ENCODE measurements around the gene FAP. TPM values are rescaled to one million over a fixed set of nuclear protein-coding genes. Genes with fewer than 3 reads are reported as not detected.

Gene FAP, protein sequence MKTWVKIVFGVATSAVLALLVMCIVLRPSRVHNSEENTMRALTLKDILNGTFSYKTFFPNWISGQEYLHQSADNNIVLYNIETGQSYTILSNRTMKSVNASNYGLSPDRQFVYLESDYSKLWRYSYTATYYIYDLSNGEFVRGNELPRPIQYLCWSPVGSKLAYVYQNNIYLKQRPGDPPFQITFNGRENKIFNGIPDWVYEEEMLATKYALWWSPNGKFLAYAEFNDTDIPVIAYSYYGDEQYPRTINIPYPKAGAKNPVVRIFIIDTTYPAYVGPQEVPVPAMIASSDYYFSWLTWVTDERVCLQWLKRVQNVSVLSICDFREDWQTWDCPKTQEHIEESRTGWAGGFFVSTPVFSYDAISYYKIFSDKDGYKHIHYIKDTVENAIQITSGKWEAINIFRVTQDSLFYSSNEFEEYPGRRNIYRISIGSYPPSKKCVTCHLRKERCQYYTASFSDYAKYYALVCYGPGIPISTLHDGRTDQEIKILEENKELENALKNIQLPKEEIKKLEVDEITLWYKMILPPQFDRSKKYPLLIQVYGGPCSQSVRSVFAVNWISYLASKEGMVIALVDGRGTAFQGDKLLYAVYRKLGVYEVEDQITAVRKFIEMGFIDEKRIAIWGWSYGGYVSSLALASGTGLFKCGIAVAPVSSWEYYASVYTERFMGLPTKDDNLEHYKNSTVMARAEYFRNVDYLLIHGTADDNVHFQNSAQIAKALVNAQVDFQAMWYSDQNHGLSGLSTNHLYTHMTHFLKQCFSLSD
- total RNA-seq (not detected in 2 replicates), polyA plus RNA-seq (not detected in 2 replicates), polyA minus RNA-seq (not detected in 2 replicates)
- total RNA-seq (2013): 1.4 TPM

DNA sequence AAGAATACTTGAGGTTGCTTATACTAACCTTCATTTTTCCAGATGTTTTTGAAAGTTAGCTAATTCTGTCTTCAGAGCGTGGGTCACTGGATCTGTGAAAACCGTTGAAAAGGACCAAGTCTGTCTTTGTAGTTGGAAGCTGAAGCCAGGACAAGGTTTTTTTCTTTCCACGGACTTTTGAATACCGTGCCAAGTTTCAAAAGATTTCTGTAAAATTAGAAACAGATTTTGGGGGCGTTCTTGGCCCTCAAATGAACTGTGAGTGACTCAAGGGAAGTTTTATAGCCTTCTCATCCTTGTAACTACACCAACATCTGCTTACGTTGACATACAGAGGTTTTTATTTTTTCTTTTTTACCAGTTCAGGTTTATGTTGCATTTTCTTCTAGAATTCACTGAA is at the start of gene FAP:
TSS of gene FAP (minus strand) at position 152 of the 400 bp plus-strand sequence. CDS start at position 34, 118 bp downstream.
- Histone ChIP-seq H3K9ac (ENCODE audit: low read length) (no peak within 1 kb of the TSS), H3K4me2 (replicated peaks; ENCODE audit: low read depth, low read length, poor library complexity, severe bottlenecking) (no peak within 1 kb of the TSS)
- POLR2A ChIA-PET: no interaction called here

More for the DNA sequence above, at the start of gene FAP:
- H3K27me3 ChIP-seq (replicated peaks in 1 of 4; ENCODE audit: control extremely low read depth in 1 of 4, control insufficient read depth in 3 of 4, insufficient read depth in 4 of 4, low read length in 3 of 4): peaks cover 0 to 9% (median 0%) of the 10 kb centered on the region in 4 experiments
- intact Hi-C loops (cut with micrococcal nuclease): no loop called here
- Mint-ChIP-seq H3K4me1 (no peaks in the 10 kb centered on the region), H3K27me3 (peaks cover 36% of the 10 kb centered on the region), H3K9me3 (ENCODE audit: insufficient read depth) (no peaks in the 10 kb centered on the region), H3K4me3 (no peak within 1 kb of the TSS), H3K27ac (no peak within 1 kb of the TSS)
- DNase-seq (no peak), ATAC-seq (ENCODE audit: low read depth) (no peak)
- TF ChIP-seq EZH2 (IDR thresholded peaks at IDR 0.05; ENCODE audit: borderline replicate concordance, insufficient read depth, low read depth, low read length, poor library complexity, severe bottlenecking): no peak
- TF ChIP-seq, protein P1, sequence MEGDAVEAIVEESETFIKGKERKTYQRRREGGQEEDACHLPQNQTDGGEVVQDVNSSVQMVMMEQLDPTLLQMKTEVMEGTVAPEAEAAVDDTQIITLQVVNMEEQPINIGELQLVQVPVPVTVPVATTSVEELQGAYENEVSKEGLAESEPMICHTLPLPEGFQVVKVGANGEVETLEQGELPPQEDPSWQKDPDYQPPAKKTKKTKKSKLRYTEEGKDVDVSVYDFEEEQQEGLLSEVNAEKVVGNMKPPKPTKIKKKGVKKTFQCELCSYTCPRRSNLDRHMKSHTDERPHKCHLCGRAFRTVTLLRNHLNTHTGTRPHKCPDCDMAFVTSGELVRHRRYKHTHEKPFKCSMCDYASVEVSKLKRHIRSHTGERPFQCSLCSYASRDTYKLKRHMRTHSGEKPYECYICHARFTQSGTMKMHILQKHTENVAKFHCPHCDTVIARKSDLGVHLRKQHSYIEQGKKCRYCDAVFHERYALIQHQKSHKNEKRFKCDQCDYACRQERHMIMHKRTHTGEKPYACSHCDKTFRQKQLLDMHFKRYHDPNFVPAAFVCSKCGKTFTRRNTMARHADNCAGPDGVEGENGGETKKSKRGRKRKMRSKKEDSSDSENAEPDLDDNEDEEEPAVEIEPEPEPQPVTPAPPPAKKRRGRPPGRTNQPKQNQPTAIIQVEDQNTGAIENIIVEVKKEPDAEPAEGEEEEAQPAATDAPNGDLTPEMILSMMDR (IDR thresholded peaks at IDR 0.05): no peak
- WGBS (ENCODE audit: insufficient coverage): no CpG with 5 or more reads among the region's 6 CpGs
- no peaks in the 10 kb centered on the region for H3K9me3 ChIP-seq (ENCODE audit: control extremely low read depth in 1 of 3, control insufficient read depth in 2 of 3, insufficient read depth in 1 of 3, low read length in 2 of 3)
- no peak within 1 kb of the TSS for H3K27ac ChIP-seq (ENCODE audit: low read length in 2 of 2)
- no peaks in the 10 kb centered on the region for H4K20me1 ChIP-seq (ENCODE audit: control insufficient read depth, insufficient read depth, low read length, poor library complexity, severe bottlenecking)
- no peaks in the 10 kb centered on the region for H3K36me3 ChIP-seq (replicated peaks in 1 of 2; ENCODE audit: control extremely low read depth in 1 of 2, control insufficient read depth in 1 of 2, extremely low read depth in 1 of 2, insufficient read depth in 2 of 2, low read length in 1 of 2)
- H3K4me1 ChIP-seq (ENCODE audit: control insufficient read depth in 2 of 2, insufficient read depth in 2 of 2, low read length in 2 of 2): no peaks in the 10 kb centered on the region
- H2AFZ ChIP-seq (ENCODE audit: insufficient read depth, low read depth, low read length, poor library complexity, severe bottlenecking): no peak within 1 kb of the TSS
- H3K79me2 ChIP-seq (ENCODE audit: control insufficient read depth, insufficient read depth, low read length): no peaks in the 10 kb centered on the region
- H3K4me3 ChIP-seq (ENCODE audit: control extremely low read depth in 1 of 5, extremely low read depth in 1 of 5, insufficient read depth in 1 of 5, low read depth in 2 of 5, low read length in 4 of 5): no peak within 1 kb of the TSS
- CTCF ChIA-PET: interaction anchor here (2.2 kb wide), 1 partner anchor 23 kb away, joined by 8 read pairs; no protein-coding TSS in a partner anchor
